Adrenal gland (tissue), 5 donors: ENCODE data around the gene FLNA.

Source experiments
- POLR2A ChIP-seq, 2 donors: fragments of 450-650 bp; IDR thresholded peaks; one replicate each; pipeline ENCODE4 v1.6.1; 2017; ENCODE audit warnings: antibody characterized with exemption in 2 of 2, mild to moderate bottlenecking in 2 of 2, moderate library complexity in 1 of 2
- TF ChIP-seq, protein P1 (sequence below), 6 experiments: fragments of 450-650 bp in 4 of 6; fragments of 200-600 bp in 2 of 6; sonication (generic) in 1 of 6; IDR thresholded peaks; 1 replicate in 5 of 6; 2 replicates in 1 of 6; pipeline versions ENCODE4 v1.5.1 to v1.8.0; 2016 to 2021; ENCODE audit warnings: antibody characterized with exemption in 6 of 6, mild to moderate bottlenecking in 2 of 6, moderate library complexity in 1 of 6
- donor health status: DM: no; HTN: no; CAD: no.

GRCh38 chrX:154358011-154358410, 16.4 kb downstream of the FLNA start:
- TF ChIP-seq, protein P1, sequence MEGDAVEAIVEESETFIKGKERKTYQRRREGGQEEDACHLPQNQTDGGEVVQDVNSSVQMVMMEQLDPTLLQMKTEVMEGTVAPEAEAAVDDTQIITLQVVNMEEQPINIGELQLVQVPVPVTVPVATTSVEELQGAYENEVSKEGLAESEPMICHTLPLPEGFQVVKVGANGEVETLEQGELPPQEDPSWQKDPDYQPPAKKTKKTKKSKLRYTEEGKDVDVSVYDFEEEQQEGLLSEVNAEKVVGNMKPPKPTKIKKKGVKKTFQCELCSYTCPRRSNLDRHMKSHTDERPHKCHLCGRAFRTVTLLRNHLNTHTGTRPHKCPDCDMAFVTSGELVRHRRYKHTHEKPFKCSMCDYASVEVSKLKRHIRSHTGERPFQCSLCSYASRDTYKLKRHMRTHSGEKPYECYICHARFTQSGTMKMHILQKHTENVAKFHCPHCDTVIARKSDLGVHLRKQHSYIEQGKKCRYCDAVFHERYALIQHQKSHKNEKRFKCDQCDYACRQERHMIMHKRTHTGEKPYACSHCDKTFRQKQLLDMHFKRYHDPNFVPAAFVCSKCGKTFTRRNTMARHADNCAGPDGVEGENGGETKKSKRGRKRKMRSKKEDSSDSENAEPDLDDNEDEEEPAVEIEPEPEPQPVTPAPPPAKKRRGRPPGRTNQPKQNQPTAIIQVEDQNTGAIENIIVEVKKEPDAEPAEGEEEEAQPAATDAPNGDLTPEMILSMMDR (IDR thresholded peaks at IDR 0.05): no peak
- no peak for TF ChIP-seq POLR2A (IDR thresholded peaks at IDR 0.05)
